Measurements from ENCODE around the gene ATP5IF1.

Gene ATP5IF1

DNA sequence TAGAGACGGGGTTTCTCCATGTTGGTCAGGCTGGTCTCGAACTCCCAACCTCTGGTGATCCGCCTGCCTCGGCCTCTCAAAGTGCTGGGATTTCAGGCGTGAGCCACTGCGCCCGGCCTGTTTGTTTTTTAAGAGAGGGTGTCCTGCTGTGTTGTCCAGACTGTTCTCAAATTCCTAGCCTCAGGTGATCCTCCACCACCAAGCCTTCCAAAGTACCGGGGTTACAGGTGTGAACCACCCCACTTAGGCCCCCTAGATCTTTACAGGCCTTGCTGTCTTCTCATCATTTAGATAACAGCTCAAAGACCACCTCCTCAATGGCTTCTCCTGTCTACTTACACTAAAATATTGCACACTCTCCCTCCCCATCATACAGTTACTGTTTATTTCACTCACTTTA is 29.7 kb downstream of the ATP5IF1 start:
- no peak for DNase-seq (ENCODE audit: low spot score)

DNA sequence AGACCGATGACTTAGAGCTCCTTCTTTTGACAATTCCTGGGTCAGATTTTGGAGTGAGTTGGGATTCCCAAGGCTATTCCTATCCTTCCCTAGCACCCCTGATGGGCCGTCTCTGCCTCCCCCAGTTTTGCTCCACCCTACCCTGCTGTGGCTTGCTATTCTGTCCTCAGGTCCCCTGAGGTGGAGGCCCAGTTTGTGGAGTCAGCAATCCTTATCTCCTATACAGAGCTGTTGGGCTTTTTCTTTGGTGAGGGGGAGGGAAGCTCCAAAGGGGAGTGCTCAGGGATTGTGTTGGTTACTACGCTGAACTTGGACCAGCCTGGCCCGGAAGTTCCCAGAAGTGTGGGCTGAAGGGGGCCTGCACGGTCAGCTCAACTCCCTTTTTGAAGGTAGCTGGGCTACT is 31.0 kb downstream of the ATP5IF1 start:
- no peak for DNase-seq (ENCODE audit: low spot score)

DNA sequence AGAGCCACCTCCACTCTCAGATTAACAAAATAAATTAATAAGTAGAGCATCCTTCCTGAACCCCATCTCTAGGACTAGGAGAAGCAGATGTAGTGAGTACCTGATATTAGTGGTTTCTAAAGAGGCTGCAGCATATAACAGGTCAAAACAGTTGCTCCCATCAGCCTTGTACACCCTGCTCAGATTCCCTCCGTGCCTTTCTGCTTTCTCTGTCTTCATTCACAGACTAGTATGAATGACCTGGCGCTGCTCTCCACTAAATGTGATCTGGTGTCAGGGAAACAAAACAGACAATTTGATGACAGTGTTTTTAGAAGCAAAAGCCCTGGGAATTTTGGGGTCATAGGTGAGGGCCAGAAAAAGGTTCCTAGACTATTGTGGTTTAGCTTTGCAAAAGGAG is 31.7 kb downstream of the ATP5IF1 start:
- DNase-seq (ENCODE audit: low spot score) = no peak

DNA sequence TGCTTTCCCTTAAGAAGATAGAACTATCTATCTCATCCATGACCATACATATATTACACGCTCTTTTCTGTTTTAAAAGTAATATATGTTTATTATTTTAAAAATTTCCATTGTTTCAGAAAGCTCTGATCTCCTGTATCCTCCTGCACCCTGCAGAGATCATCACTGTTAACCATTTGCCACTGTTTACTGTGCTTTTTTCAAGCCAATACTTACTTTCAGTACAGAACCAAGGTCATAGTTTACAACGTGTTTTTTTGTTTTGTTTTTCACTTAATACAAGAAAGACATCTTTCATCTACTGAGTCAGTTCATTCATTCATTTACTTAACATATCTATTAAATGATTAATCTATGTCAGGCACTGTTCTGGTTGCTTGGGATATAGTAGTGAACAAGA is 33.6 kb downstream of the ATP5IF1 start:
- DNase-seq (ENCODE audit: low spot score) = no peak

DNA sequence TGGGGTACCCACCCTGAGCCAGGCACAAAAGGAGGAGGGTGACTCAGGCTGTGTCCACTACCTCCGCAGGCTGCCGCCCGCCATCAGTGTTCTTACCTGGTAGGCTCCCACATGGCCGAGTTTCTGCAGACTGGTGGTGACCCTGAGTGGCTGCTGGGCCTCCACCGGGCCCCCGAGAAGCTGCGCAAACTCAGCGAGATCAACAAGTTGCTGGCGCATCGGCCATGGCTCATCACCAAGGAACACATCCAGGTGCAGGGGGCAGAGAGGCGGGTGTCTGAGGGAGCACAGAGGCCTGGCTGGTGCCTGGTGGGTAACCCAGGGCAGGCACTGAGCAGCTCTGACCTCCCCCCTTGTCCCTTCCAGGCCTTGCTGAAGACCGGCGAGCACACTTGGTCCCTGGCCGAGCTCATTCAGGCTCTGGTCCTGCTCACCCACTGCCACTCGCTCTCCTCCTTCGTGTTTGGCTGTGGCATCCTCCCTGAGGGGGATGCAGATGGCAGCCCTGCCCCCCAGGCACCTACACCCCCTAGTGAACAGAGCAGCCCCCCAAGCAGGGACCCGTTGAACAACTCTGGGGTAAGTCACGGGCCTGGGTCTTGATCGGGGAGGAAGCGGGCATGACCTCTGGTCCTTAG is 36.4 kb downstream of the ATP5IF1 start:
- no peak for DNase-seq (ENCODE audit: low spot score)

DNA sequence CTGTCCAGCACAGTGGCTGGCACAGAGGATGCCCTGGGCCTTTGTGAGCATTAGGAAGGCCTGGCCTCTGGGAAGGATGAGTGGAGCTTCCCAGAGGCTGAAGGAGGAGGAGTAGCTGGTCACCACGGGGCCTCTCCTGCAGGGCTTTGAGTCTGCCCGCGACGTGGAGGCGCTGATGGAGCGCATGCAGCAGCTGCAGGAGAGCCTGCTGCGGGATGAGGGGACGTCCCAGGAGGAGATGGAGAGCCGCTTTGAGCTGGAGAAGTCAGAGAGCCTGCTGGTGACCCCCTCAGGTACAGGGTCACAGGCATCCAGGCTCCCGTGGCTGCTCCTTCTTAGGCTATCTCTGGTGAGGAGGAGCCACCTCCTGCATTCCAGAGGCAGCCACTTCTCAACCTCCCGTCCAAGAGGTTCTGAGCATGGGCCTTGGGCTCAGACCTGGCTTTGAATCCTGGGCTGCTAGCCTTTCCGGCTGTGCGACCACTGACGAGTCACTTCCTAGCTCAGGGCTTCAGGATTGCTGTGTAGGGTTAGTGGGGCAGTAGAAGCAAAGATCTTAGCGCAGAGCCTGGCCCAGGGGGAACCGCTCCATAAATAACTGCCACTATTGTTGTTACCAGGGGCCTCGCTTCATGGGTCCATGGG is 37.4 kb downstream of the ATP5IF1 start:
- DNase-seq (ENCODE audit: low spot score) = no peak

DNA sequence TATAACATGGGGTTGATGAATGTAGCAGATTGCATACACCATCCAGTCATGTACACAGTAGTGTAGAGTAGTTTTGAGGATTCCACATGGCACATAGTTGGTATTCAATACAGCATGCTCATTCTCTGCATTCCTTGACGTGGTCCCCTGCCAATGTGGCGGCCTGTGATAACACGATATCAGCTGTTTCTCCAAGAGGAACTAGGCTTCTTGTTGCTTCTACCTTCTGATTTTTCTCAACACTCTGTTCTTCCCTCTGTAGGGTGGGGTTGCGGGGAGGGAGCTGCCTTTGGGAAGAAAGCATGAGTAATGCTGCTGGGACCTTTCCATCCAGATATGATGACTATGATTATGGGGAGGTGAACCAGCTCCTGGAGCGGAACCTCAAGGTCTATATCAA is 42.8 kb downstream of the ATP5IF1 start:
- DNase-seq (ENCODE audit: low spot score) = no peak

DNA sequence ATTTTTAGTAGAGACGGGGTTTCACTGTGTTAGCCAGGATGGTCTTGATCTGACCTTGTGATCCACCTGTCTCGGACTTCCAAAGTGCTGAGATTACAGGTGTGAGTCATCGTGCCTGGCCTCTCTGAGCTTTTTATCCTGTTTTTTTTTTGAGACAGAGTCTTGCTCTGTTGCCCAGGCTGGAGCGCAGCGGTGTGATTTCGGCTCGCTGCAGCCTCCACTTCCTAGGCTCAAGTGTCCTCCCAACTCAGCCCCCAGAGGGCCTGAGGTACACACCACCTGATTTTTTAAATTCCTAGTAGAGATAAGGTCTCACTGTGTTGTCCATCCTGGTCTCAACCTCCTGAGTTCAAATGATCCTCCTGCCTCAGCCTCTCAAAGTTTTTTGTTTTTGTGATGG is 43.8 kb downstream of the ATP5IF1 start:
- DNase-seq (ENCODE audit: low spot score) = no peak

DNA sequence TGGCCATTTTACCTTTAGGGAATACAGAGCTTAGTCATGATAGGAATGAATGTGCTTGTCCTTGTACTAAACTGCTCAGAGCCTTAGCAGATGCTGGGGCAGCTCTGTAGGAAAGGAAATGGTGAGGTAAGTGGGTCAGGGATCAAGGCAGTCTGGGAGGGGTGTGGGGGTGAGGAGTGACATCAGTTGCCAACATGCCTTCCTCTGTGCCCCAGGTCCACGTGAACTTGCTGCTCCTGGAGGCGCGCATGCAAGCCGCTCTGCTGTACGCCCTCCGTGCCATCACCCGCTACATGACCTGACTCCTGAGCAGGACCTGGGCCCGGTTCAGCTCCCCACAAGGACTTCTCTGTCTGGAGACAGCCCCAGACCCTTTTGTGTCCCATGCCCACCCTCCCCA is 44.6 kb downstream of the ATP5IF1 start:
- DNase-seq (ENCODE audit: low spot score) = no peak

DNA sequence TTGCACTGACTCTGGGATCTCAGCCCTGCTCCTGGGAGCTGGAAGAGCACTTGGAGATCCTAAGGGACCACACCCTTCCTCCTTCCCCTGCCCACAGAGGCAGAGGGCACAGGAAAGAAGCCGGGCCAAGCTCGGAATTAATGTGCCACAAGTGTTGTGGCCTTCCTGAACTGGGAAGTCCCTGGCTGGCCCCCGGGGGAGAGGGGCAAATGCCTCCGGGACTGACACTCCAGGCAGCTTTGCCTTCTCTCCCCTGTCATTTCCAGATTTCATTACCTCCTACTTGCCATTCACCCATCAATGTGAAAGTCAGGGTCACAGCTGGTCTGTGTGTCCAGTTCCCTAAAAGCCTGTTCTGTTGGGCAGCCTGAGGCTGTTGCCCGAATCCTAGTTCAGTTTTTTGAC is 45.1 kb downstream of the ATP5IF1 start:
- no peak for DNase-seq (ENCODE audit: low spot score)

DNA sequence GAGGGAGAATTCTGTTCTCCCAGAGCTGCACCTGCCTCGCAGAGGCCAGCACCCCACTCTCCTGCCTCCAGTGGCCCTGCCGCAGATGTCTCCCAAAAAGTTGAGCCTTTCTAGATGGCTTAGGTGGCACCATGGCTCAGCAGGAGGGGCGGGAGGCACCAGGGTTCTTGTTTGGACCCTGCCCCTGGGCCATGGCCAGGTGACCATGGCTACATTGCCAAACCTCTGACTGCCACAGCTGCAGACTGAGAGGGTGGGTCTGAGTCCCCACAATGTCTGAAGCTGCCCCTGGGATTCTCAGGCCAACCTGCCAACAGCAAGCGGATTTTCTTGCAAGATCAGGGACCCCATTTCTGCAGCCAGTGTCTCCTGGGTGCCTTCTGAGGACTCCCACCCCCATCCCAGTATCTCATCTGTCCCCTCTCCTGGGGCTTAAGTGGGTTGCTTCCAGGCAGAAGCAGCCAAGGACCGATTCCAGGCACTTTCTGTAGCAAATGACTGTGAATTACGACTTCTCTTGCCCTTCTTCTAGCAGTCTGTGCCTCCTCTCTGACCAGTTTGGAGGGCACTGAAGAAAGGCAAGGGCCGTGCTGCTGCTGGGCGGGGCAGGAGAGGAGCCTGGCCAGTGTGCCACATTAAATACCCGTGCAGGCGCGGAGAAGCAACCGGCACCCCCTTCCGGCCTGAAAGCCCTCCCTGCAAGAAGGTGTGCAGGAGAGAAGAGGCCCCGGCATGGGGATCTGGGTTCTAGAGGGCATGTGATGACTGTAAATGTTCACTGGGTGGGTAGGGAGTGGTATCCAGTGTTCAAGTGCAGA is 45.9 kb downstream of the ATP5IF1 start:
- DNase-seq (ENCODE audit: low spot score) = no peak

DNA sequence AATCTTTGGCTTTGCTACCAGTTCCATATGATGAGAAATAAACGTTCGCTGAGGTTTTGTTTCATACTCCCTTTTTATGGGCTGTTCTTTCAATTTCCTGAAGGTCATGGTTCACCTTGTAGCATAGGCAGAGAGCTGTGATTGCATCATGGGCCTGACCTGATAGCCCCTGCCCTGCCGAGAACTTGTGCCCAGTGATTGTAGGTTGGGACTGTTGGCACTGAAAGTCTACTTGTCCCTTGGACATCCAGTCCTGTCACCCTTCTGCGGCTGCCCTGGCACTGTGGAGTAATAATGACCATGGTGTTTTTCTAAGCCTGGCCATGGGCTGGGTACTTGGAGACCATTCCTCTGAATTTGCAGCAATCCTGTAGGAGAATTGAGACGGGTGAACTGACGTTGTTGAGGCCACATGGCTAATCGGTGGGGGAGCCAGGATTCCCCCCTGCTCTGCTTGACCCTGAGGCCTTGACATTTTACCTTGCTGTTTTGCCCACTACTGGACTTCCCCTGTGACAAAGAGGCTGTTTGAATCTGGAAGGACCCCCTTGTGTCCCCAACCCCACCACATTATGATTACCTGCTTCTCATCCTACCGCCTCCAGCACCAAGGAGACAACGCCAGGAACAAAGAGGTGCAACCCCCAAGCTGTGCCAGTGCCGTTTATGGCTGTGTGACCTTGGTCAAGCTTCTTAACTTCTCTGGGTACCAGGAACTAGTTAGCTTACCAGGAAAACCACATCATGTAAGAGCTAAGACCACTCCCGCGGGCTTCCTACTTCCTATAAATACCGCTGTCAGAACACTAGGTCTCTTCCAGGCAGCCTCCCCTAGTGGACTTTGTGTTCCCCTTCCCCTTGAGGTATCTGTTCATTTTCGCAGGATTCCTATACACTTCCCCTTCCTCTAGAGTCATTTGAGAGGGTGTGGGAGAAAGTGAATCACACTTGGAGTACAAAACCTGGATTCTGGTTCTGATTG is 46.8 kb downstream of the ATP5IF1 start:
- DNase-seq (ENCODE audit: low spot score) = no peak

DNA sequence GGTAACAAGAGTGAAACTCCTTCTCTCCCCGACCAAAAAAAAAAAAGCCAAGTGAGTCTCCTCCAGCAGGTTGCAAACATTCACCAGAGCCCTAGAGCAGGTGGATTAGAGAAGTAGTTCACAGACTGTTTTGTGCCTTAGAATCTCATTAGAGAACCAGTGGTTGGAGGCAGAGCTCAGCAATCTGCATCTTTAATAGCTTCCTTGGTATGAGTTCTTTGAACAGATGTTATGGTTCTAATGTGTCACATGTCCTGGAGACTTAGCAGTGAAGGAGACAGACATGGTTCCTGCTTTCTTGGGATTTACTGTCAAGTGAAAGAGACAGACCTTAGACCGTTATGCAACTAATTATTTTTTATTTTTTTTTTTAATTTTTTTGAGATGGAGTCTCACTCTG is 50.2 kb downstream of the ATP5IF1 start:
- DNase-seq (ENCODE audit: low spot score) = no peak

All from germinal center (tissue), 1 donor.